ENCODE measurements around the gene PBRM1. TPM values are rescaled to one million over a fixed set of nuclear protein-coding genes. Genes with fewer than 3 reads are reported as not detected.
A peak's percentile ranks its signal among the peaks of the same experiment; 100 is the strongest.
"Not testable (repeated sequence)": the region's sequence is repeated elsewhere in the genome, so short reads cannot be mapped to it uniquely, and the experiment has no call there.

The PBRM1 gene
- total RNA-seq, 4 donors from 2014 or later, result 111 to 165 (median 125) TPM

- intact Hi-C loops (cut with DNase I), result loop anchor here (5.0 kb wide), 1 partner anchor 72 kb away; the partner anchor contains the start of gene NISCH
- peaks cover 0 to 7% of the 10 kb centered on the region in 2 donors for H3K36me3 ChIP-seq
- TF ChIP-seq, protein P1, sequence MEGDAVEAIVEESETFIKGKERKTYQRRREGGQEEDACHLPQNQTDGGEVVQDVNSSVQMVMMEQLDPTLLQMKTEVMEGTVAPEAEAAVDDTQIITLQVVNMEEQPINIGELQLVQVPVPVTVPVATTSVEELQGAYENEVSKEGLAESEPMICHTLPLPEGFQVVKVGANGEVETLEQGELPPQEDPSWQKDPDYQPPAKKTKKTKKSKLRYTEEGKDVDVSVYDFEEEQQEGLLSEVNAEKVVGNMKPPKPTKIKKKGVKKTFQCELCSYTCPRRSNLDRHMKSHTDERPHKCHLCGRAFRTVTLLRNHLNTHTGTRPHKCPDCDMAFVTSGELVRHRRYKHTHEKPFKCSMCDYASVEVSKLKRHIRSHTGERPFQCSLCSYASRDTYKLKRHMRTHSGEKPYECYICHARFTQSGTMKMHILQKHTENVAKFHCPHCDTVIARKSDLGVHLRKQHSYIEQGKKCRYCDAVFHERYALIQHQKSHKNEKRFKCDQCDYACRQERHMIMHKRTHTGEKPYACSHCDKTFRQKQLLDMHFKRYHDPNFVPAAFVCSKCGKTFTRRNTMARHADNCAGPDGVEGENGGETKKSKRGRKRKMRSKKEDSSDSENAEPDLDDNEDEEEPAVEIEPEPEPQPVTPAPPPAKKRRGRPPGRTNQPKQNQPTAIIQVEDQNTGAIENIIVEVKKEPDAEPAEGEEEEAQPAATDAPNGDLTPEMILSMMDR (IDR thresholded peaks at IDR 0.05), result no peak
- TF ChIP-seq POLR2A (IDR thresholded peaks at IDR 0.05), result no peak
- WGBS, 2 donors, result 85 to 86% methylated on average over 9 of the region's 12 CpGs
- H3K9me3 ChIP-seq, result no peaks in the 10 kb centered on the region
- peaks cover 36 to 58% of the 10 kb centered on the region in 2 donors for H3K4me1 ChIP-seq
- no peak overlapping the region for H3K4me3 ChIP-seq (replicated peaks in 1 of 3)
- no peak overlapping the region for H3K27ac ChIP-seq
- H3K27me3 ChIP-seq, result no peaks in the 10 kb centered on the region
- DNase-seq, result peak in 1 of 2 donors; percentile 2
Observed at GRCh38 chr3:52529376-52530333, 156.1 kb downstream of the PBRM1 start.

GRCh38 chr3:52528586-52529375, 156.9 kb downstream of the PBRM1 start:
- Histone ChIP-seq H3K4me1 (peaks cover 31 to 58% of the 10 kb centered on the region in 2 donors), H3K27ac (no peak overlapping the region), H3K27me3 (no peaks in the 10 kb centered on the region), H3K36me3 (peaks cover 4 to 7% of the 10 kb centered on the region in 2 donors), H3K4me3 (replicated peaks in 1 of 3) (no peak overlapping the region), H3K9me3 (no peaks in the 10 kb centered on the region)
- no peak for DNase-seq
- intact Hi-C loops (cut with DNase I), result no loop called here
- 95 to 98% methylated on average over 15 to 24 of the region's 25 CpGs for WGBS, 2 donors
- no peak for TF ChIP-seq POLR2A (IDR thresholded peaks at IDR 0.05)
- TF ChIP-seq, protein P1 (IDR thresholded peaks at IDR 0.05), result no peak

DNA sequence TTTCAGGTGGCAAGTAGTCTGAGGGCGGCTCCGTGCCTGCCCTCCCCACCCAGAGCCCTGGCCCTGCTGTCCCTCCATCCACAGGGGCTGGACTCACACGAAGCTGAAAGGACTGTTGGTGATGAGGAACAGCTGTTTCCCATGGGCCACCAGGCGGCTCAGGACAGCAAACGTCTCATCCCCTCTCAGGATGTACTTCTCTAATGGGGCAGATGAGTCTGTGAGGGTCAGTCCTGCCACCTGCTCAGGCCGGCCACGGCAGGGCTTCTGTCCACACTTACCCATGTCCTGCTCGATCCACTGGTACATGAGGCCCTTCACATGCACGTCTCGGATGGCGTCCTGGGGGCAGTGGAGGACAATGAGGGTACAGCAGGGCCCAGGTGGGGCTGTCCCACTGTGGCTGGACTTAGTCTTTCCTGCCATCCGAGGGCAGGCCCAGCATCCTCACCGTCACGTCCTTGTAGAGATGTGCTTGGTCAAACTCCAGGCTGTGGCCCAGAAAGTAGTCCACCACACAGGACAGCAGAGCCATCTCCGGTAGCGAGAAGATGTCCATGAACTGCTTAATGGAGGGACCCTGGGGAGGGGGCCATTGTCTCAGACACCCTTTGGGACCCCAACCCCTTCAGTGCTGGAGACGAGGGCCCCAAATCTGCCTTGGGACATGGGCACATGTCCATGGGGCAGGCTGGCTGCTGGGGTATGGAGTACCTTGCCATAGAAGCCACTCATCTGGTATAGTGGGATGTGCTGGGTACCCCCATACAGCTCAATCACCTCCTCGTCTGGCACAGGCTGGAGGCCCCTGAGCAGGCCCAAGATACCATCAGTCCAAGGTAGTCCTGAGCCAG, 157.8 kb downstream of the PBRM1 start:
- 90 to 91% methylated on average over 17 to 18 of the region's 18 CpGs for WGBS, 2 donors
- no peak for TF ChIP-seq POLR2A (IDR thresholded peaks at IDR 0.05)
- TF ChIP-seq, protein P1 (IDR thresholded peaks at IDR 0.05), result no peak
- Histone ChIP-seq H3K4me1 (peaks cover 28 to 58% of the 10 kb centered on the region in 2 donors), H3K4me3 (replicated peaks in 1 of 3) (no peak overlapping the region), H3K27me3 (no peaks in the 10 kb centered on the region), H3K27ac (peak overlapping the region in 1 of 3 donors; percentile 92), H3K36me3 (peaks cover 4 to 14% of the 10 kb centered on the region in 2 donors), H3K9me3 (no peaks in the 10 kb centered on the region)
- peak in 1 of 2 donors; percentile 0 for DNase-seq
- intact Hi-C loops (cut with DNase I), result no loop called here

DNA sequence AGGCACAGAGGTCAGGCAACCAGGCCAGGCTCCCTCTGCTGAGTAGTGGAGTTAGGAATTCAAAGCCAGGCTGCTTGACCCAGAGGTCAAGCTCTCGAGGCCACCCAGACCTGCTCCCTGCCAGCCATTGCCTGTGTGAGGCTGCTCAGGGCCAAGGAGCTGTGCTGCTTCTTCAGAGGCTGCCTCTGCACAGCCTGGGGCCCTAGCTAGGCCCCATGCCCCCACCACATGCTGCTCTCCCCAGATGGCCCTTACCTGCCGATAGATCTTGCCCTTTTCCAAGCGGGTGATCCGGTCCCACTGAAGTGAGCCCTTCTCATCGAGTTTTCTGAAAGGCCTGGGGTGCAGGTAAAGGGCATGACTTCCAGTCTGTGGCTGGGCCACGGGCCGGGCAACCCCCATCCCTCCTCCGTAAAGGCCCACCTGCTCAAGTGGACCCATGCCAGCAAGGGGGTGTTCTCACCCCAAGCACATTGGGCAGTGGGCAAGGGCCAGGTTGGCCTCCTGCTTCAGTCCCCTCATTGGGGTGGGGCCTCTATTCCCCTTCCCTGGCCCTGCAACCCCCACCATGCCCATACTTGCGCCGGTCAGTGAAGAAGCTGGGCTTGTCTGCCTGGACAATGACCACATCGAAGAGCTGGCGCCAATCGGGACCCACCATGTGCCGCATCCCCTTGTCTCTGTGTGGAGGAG, 158.5 kb downstream of the PBRM1 start:
- H3K4me3 ChIP-seq (replicated peaks in 1 of 3), result no peak overlapping the region
- H3K27ac ChIP-seq, result peak overlapping the region; percentile 89 to 92 (median 90)
- peaks cover 4 to 14% of the 10 kb centered on the region in 2 donors for H3K36me3 ChIP-seq
- DNase-seq, result peak in 1 of 2 donors; percentile 1
- no peaks in the 10 kb centered on the region for H3K9me3 ChIP-seq
- WGBS, 2 donors, result 90 to 99% methylated on average over 8 to 12 of the region's 14 CpGs
- H3K4me1 ChIP-seq, result peaks cover 21 to 50% of the 10 kb centered on the region in 2 donors
- intact Hi-C loops (cut with DNase I), result no loop called here
- no peaks in the 10 kb centered on the region for H3K27me3 ChIP-seq
- TF ChIP-seq, protein P1 (IDR thresholded peaks at IDR 0.05), result no peak
- TF ChIP-seq POLR2A (IDR thresholded peaks at IDR 0.05), result no peak

DNA sequence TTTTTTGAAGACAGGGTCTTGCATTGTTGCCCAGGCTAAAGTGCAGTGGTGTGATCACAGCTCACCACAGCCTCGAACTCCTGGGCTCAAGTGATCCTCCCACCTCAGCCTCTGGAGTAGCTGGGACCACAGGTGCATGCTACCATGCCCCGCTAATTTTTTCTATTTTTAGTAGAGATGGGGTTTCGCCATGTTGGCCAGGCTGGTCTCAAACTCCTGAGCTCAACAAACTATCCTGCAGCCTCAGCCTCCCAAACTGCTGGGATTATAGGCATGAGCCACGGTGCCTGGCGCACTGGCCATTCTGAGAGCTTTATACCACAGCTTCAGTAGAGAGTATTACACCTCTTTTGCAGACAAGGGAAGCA, 159.1 kb downstream of the PBRM1 start:
- H3K4me3 ChIP-seq (replicated peaks in 1 of 3); H3K27me3 ChIP-seq; H3K9me3 ChIP-seq; intact Hi-C loops (cut with DNase I); DNase-seq: not testable (repeated sequence)
- 80 to 86% methylated on average over 5 of the region's 5 CpGs for WGBS, 2 donors
- Histone ChIP-seq H3K27ac (peak overlapping the region; percentile 89 to 92 (median 90)), H3K36me3 (peaks cover 4 to 14% of the 10 kb centered on the region in 2 donors), H3K4me1 (peaks cover 21 to 45% of the 10 kb centered on the region in 2 donors)

Measured in thyroid gland (tissue), 4 donors.